H1 (cell line): ENCODE data around the gene PRR30. TPM values are rescaled to one million over a fixed set of nuclear protein-coding genes. Genes with fewer than 3 reads are reported as not detected.

Source experiments
- ATF2 ChIP-seq: IDR thresholded peaks from 2 replicates; pipeline ENCODE4 v1.6.1; 2012; ENCODE audit warnings: low read length, inconsistent platforms
- CHD2 ChIP-seq: IDR thresholded peaks from 2 replicates; pipeline ENCODE4 v1.6.1; 2012; ENCODE audit warnings: low read length, improper control_type of control experiment
- CHD7 ChIP-seq: fragments of 300-600 bp; sonication (generic); IDR thresholded peaks from 2 replicates; pipeline ENCODE4 v1.7.1; 2012; ENCODE audit warnings: low read length, moderate library complexity, mild to moderate bottlenecking, inconsistent platforms; ENCODE audit not compliant: insufficient replicate concordance
- CREB1 ChIP-seq: IDR thresholded peaks from 2 replicates; pipeline ENCODE4 v1.6.1; 2012; ENCODE audit warnings: inconsistent platforms
- GTF2F1 ChIP-seq: IDR thresholded peaks from 2 replicates; pipeline ENCODE4 v1.6.1; 2012; ENCODE audit warnings: low read depth, low read length, improper control_type of control experiment, borderline replicate concordance
- JUND ChIP-seq: IDR thresholded peaks from 2 replicates; pipeline ENCODE4 v1.6.1; 2011; ENCODE audit warnings: mild to moderate bottlenecking, improper control_type of control experiment, low read length
- KDM4A ChIP-seq: IDR thresholded peaks from one replicate; pipeline ENCODE4 v1.7.1; 2012; ENCODE audit warnings: low read depth, mild to moderate bottlenecking, moderate library complexity, low read length, inconsistent platforms; ENCODE audit not compliant: severe bottlenecking
- POLR2A ChIP-seq, 2 experiments: IDR thresholded peaks; 1 replicate in 1 of 2; 2 replicates in 1 of 2; pipeline ENCODE4 v1.6.1; 2011; ENCODE audit warnings: low read depth in 2 of 2, low read length in 2 of 2, mild to moderate bottlenecking in 2 of 2; ENCODE audit errors: control extremely low read depth in 1 of 2
- RAD21 ChIP-seq, 2 experiments: IDR thresholded peaks in 1 of 2; conservative IDR thresholded peaks in 1 of 2; 2 replicates each; pipeline ENCODE4 v1.6.1; 2011; ENCODE audit warnings: low read depth in 2 of 2, low read length in 2 of 2, improper control_type of control experiment in 1 of 2, inconsistent platforms in 1 of 2, mild to moderate bottlenecking in 1 of 2, moderate library complexity in 1 of 2
- SIRT6 ChIP-seq: IDR thresholded peaks from one replicate; pipeline ENCODE4 v1.7.1; 2012; ENCODE audit warnings: low read length, inconsistent platforms
- TEAD4 ChIP-seq: IDR thresholded peaks from 2 replicates; pipeline ENCODE4 v1.6.1; 2012; ENCODE audit warnings: low read depth, low read length, inconsistent platforms, mixed read lengths
- polyA plus RNA-seq, 7 experiments: library from polyadenylated mRNA; depleted of rRNA in 3 of 7; stranded (reverse) in 5 of 7; unstranded in 2 of 7; fragments of >200 nt in 5 of 7; fragments of 200-250 nt in 2 of 7; gene quantifications; 1 replicate in 5 of 7; 2 replicates in 1 of 7; 4 replicates in 1 of 7; pipeline versions ENCODE4 v1.2.1 to v1.2.3, GENCODE V29; 2011 to 2013; ENCODE audit warnings: missing spikeins in 2 of 7, mixed read lengths in 2 of 7
- total RNA-seq: library from RNA; stranded (reverse); fragmentation: NEBNext Ultra II Directional; extraction: Animal tissue kit (Norgen Biotek cat#: 25700); gene quantifications from 2 replicates; pipeline ENCODE4 v1.2.1, GENCODE V29; 2021

The PRR30 gene
- total and polyA plus RNA-seq, 2 of the 8 experiments (the other 6 are each of a cell fraction or from before 2014, with no cell fraction given) = not detected

GRCh38 chr2:27088634-27089033 is 50.6 kb downstream of the PRR30 start (continued):
- no peak for TF ChIP-seq CHD7
- no peak for TF ChIP-seq RAD21 (IDR thresholded peaks at IDR 0.05 in 1 of 2, conservative IDR thresholded peaks at IDR 0.05 in 1 of 2; ENCODE audit: low read depth in 2 of 2, low read length in 2 of 2)
- TF ChIP-seq POLR2A (IDR thresholded peaks at IDR 0.05; ENCODE audit: control extremely low read depth in 1 of 2, low read depth in 2 of 2, low read length in 2 of 2) = no peak
- no peak for TF ChIP-seq ATF2
- TF ChIP-seq TEAD4 = no peak
- TF ChIP-seq CREB1 = no peak
- TF ChIP-seq JUND = no peak
- no peak for TF ChIP-seq KDM4A
- no peak for TF ChIP-seq GTF2F1
- TF ChIP-seq SIRT6 = no peak
- TF ChIP-seq CHD2 = no peak
